Stimulated activated CD4-positive, alpha-beta T cell treated with anti-CD3 and anti-CD28 coated beads, Interleukin-4, amount 100 ng/mL, for 4 hours (primary cell): ENCODE measurements around the gene AFF1.
"Not testable (repeated sequence)": the region's sequence is repeated elsewhere in the genome, so short reads cannot be mapped to it uniquely, and the experiment has no call there.

Source experiments
- DNase-seq, 2 experiments: peaks; one replicate each; pipeline ENCODE4 v3.0.0-alpha.2; 2020

Gene AFF1

GRCh38 chr4:86959588-86960500, 25.0 kb downstream of the AFF1 start:
- no peak for DNase-seq

GRCh38 chr4:86960557-86960961, 25.7 kb downstream of the AFF1 start:
- no peak for DNase-seq

- no peak for DNase-seq
Observed at GRCh38 chr4:86961116-86961515, 26.3 kb downstream of the AFF1 start.

GRCh38 chr4:86961605-86962295, 26.9 kb downstream of the AFF1 start:
- no peak for DNase-seq

GRCh38 chr4:86963697-86964096, 28.9 kb downstream of the AFF1 start:
- DNase-seq: no peak

- no peak for DNase-seq
Observed at GRCh38 chr4:86965019-86965976, 30.5 kb downstream of the AFF1 start.

- DNase-seq: no peak
Observed at GRCh38 chr4:86967073-86967472, 32.3 kb downstream of the AFF1 start.

- DNase-seq: no peak
Observed at GRCh38 chr4:86967798-86968197, 33.0 kb downstream of the AFF1 start.

- no peak for DNase-seq
Observed at GRCh38 chr4:86968547-86968946, 33.7 kb downstream of the AFF1 start.

- no peak for DNase-seq
Observed at GRCh38 chr4:86970447-86971354, 35.9 kb downstream of the AFF1 start.

- DNase-seq: no peak
Observed at GRCh38 chr4:86971355-86971683, 36.5 kb downstream of the AFF1 start.

GRCh38 chr4:86972997-86973396, 38.2 kb downstream of the AFF1 start:
- DNase-seq: no peak

GRCh38 chr4:86973668-86974067, 38.9 kb downstream of the AFF1 start:
- no peak for DNase-seq

- no peak for DNase-seq
Observed at GRCh38 chr4:86974551-86974994, 39.8 kb downstream of the AFF1 start.

- DNase-seq: no peak
Observed at GRCh38 chr4:86975927-86976326, 41.1 kb downstream of the AFF1 start.

- DNase-seq: no peak
Observed at GRCh38 chr4:86976801-86977485, 42.1 kb downstream of the AFF1 start.

GRCh38 chr4:86977621-86978184, 42.9 kb downstream of the AFF1 start:
- DNase-seq: no peak

GRCh38 chr4:86978709-86979108, 43.9 kb downstream of the AFF1 start:
- DNase-seq: no peak

- no peak for DNase-seq
Observed at GRCh38 chr4:86980230-86980629, 45.4 kb downstream of the AFF1 start.

GRCh38 chr4:86981789-86982188, 47.0 kb downstream of the AFF1 start:
- DNase-seq: no peak

GRCh38 chr4:86985852-86986251, 51.0 kb downstream of the AFF1 start:
- DNase-seq: not testable (repeated sequence)
